ENCODE results near the gene PRUNE2. TPM values are rescaled to one million over a fixed set of nuclear protein-coding genes. Genes with fewer than 3 reads are reported as not detected.

Gene PRUNE2
- total RNA-seq, 1 experiment from 2014 or later: 0.59 TPM

DNA sequence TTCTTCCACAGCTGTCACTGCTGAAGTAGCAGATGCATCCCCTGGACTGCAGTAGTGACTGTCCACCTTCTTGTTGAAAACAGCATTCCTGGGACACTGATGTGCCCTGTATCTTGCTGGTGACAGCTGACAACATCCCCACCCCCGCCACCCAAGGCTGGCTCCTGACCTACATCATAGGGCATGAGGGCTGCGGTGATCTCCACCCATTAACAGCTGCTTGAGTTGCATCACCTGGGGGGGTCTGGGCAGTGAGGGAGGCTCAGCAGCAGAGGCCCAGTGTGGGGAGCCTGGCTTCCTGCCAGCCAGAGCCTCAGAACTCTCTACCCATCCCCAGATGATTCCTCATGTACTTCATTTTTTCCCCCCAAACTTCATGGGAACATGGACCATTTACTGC, 4.1 kb downstream of the PRUNE2 start:
- no peak overlapping the region for H3K27ac ChIP-seq (ENCODE audit: low read depth, low read length)
- H2AFZ ChIP-seq (ENCODE audit: low read depth, low read length, poor library complexity, severe bottlenecking): no peak overlapping the region
- H3K4me1 ChIP-seq (ENCODE audit: control insufficient read depth in 1 of 2, insufficient read depth in 2 of 2, low read length in 2 of 2): no peaks in the 10 kb centered on the region; a peak in 1 of 4 replicates
- no peaks in the 10 kb centered on the region for H3K79me2 ChIP-seq (ENCODE audit: insufficient read depth, low read length)
- POLR2A ChIA-PET: no interaction called here
- DNase-seq (ENCODE audit: low read depth, low spot score) (no peak), ATAC-seq (no peak)
- TF ChIP-seq ELF1 (IDR thresholded peaks at IDR 0.05; ENCODE audit: borderline replicate concordance, low read depth): no peak
- TF ChIP-seq ATF3 (IDR thresholded peaks at IDR 0.05): no peak
- no peak for TF ChIP-seq SP1 (IDR thresholded peaks at IDR 0.05; ENCODE audit: low read depth)
- no peak for TF ChIP-seq SRF (IDR thresholded peaks at IDR 0.05; ENCODE audit: low read depth)
- TF ChIP-seq, protein P1, sequence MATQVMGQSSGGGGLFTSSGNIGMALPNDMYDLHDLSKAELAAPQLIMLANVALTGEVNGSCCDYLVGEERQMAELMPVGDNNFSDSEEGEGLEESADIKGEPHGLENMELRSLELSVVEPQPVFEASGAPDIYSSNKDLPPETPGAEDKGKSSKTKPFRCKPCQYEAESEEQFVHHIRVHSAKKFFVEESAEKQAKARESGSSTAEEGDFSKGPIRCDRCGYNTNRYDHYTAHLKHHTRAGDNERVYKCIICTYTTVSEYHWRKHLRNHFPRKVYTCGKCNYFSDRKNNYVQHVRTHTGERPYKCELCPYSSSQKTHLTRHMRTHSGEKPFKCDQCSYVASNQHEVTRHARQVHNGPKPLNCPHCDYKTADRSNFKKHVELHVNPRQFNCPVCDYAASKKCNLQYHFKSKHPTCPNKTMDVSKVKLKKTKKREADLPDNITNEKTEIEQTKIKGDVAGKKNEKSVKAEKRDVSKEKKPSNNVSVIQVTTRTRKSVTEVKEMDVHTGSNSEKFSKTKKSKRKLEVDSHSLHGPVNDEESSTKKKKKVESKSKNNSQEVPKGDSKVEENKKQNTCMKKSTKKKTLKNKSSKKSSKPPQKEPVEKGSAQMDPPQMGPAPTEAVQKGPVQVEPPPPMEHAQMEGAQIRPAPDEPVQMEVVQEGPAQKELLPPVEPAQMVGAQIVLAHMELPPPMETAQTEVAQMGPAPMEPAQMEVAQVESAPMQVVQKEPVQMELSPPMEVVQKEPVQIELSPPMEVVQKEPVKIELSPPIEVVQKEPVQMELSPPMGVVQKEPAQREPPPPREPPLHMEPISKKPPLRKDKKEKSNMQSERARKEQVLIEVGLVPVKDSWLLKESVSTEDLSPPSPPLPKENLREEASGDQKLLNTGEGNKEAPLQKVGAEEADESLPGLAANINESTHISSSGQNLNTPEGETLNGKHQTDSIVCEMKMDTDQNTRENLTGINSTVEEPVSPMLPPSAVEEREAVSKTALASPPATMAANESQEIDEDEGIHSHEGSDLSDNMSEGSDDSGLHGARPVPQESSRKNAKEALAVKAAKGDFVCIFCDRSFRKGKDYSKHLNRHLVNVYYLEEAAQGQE (IDR thresholded peaks at IDR 0.05; ENCODE audit: low read depth): no peak
- TF ChIP-seq JUND (IDR thresholded peaks at IDR 0.05): no peak
- no peak for TF ChIP-seq SIN3A (IDR thresholded peaks at IDR 0.05; ENCODE audit: low read depth)
- RAD21 ChIA-PET (ENCODE audit: low non-redundant PET in 1 of 2, low total read pairs in 2 of 2, uncharacterized antibody in 2 of 2, unreplicated experiment in 2 of 2): no interaction called here
- intact Hi-C loops (cut with micrococcal nuclease): no loop called here
- H4K20me1 ChIP-seq (ENCODE audit: insufficient read depth): no peaks in the 10 kb centered on the region
- no TSS peak for BruUV-seq (replicated peaks)
- no peak overlapping the region for H3K4me2 ChIP-seq (ENCODE audit: low read length)
- peaks cover 45% of the 10 kb centered on the region; the same call in 1 of the 2 replicates for H3K27me3 ChIP-seq (ENCODE audit: insufficient read depth, low read length)
- H3K9me2 ChIP-seq (ENCODE audit: insufficient read depth): no peaks in the 10 kb centered on the region
- H3K36me3 ChIP-seq (ENCODE audit: control insufficient read depth in 1 of 2, insufficient read depth in 2 of 2, low read length in 2 of 2): no peaks in the 10 kb centered on the region
- no peaks in the 10 kb centered on the region for H3K9me3 ChIP-seq (ENCODE audit: control insufficient read depth in 1 of 2, insufficient read depth in 1 of 2, low read depth in 1 of 2, low read length in 2 of 2)
- no peak overlapping the region for H3K9ac ChIP-seq (ENCODE audit: low read length)
- H3K4me3 ChIP-seq (replicated peaks in 1 of 2; ENCODE audit: low read depth in 1 of 2, low read length in 2 of 2): no peak overlapping the region
- CTCF ChIA-PET: no interaction called here

Measured in HCT116 (cell line).